Measurements from ENCODE around the gene CPT1C. TPM values are rescaled to one million over a fixed set of nuclear protein-coding genes. Genes with fewer than 3 reads are reported as not detected.

The CPT1C gene
- total RNA-seq, 5 donors from 2014 or later (not counting 1 experiment from before 2014, with no cell fraction given): 1.4 to 2.2 (median 1.5) TPM; not detected in 1

- DNase-seq: no peak
- ATAC-seq (replicated peaks in 1 of 4): no peak
- H3K36me3 ChIP-seq (ENCODE audit: control insufficient read depth in 2 of 2, extremely low read depth in 1 of 2, insufficient read depth in 1 of 2, low read length in 1 of 2): no peaks in the 10 kb centered on the region
- Mint-ChIP-seq H3K9me3 (no peaks in the 10 kb centered on the region), H3K4me3 (no peak overlapping the region), H3K27me3 (no peaks in the 10 kb centered on the region), H3K27ac (no peak overlapping the region), H3K36me3 (no peaks in the 10 kb centered on the region), H3K4me1 (peaks cover 4 to 5% (median 5%) of the 10 kb centered on the region in 3 donors)
- ChIA-PET CTCF (no interaction called here), POLR2A (interaction anchor here in 1 of 2 donors (0.7 kb wide), 1 partner anchor 956 kb away, joined by 3 read pairs; no protein-coding TSS in a partner anchor)
- WGBS (ENCODE audit: insufficient coverage): 100% methylated on average over 1 of the region's 4 CpGs
- H3K27ac ChIP-seq (ENCODE audit: low read length): no peak overlapping the region
- H3K4me3 ChIP-seq (ENCODE audit: control insufficient read depth in 1 of 2, extremely low read depth in 1 of 2, low read length in 1 of 2): no peak overlapping the region
- peaks cover 0 to 10% of the 10 kb centered on the region in 2 experiments for H3K4me1 ChIP-seq (ENCODE audit: control insufficient read depth in 1 of 2, extremely low read depth in 1 of 2, insufficient read depth in 2 of 2, low read length in 2 of 2)
- H3K9me3 ChIP-seq: no peaks in the 10 kb centered on the region
- H3K27me3 ChIP-seq (replicated peaks in 1 of 2; ENCODE audit: control insufficient read depth in 2 of 2, extremely low read depth in 1 of 2, insufficient read depth in 2 of 2, low read length in 1 of 2): peaks cover 0 to 10% of the 10 kb centered on the region in 2 experiments
Observed at GRCh38 chr19:49738268-49738667, 47.4 kb downstream of the CPT1C start.

GRCh38 chr19:49739098-49739497 is 48.2 kb downstream of the CPT1C start:
- no CpG with 5 or more reads among the region's 1 CpG for WGBS (ENCODE audit: insufficient coverage)
- Mint-ChIP-seq H3K27me3 (no peaks in the 10 kb centered on the region), H3K9me3 (no peaks in the 10 kb centered on the region), H3K4me1 (peaks cover 4 to 5% (median 5%) of the 10 kb centered on the region in 3 donors), H3K27ac (no peak overlapping the region), H3K4me3 (no peak overlapping the region), H3K36me3 (no peaks in the 10 kb centered on the region)
- POLR2A ChIA-PET: no interaction called here
- H3K4me1 ChIP-seq (ENCODE audit: control insufficient read depth in 1 of 2, extremely low read depth in 1 of 2, insufficient read depth in 2 of 2, low read length in 2 of 2): peaks cover 0 to 10% of the 10 kb centered on the region in 2 experiments
- H3K27ac ChIP-seq (ENCODE audit: low read length): no peak overlapping the region
- no peaks in the 10 kb centered on the region for H3K36me3 ChIP-seq (ENCODE audit: control insufficient read depth in 2 of 2, extremely low read depth in 1 of 2, insufficient read depth in 1 of 2, low read length in 1 of 2)
- no peaks in the 10 kb centered on the region for H3K9me3 ChIP-seq
- H3K27me3 ChIP-seq (replicated peaks in 1 of 2; ENCODE audit: control insufficient read depth in 2 of 2, extremely low read depth in 1 of 2, insufficient read depth in 2 of 2, low read length in 1 of 2): peaks cover 0 to 8% of the 10 kb centered on the region in 2 experiments
- CTCF ChIA-PET: no interaction called here
- H3K4me3 ChIP-seq (ENCODE audit: control insufficient read depth in 1 of 2, extremely low read depth in 1 of 2, low read length in 1 of 2): no peak overlapping the region
- DNase-seq: no peak
- ATAC-seq (replicated peaks in 1 of 4): peak in 1 of 4 experiments; percentile 45

- H3K4me3 Mint-ChIP-seq: no peak overlapping the region
- DNase-seq: no peak
- ChIA-PET CTCF (no interaction called here), POLR2A (no interaction called here)
- Histone ChIP-seq H3K9me3 (no peaks in the 10 kb centered on the region), H3K36me3 (ENCODE audit: control insufficient read depth in 2 of 2, extremely low read depth in 1 of 2, insufficient read depth in 1 of 2, low read length in 1 of 2) (no peaks in the 10 kb centered on the region), H3K4me1 (ENCODE audit: control insufficient read depth in 1 of 2, extremely low read depth in 1 of 2, insufficient read depth in 2 of 2, low read length in 2 of 2) (peaks cover 0 to 10% of the 10 kb centered on the region in 2 experiments), H3K27ac (ENCODE audit: low read length) (no peak overlapping the region), H3K27me3 (replicated peaks in 1 of 2; ENCODE audit: control insufficient read depth in 2 of 2, extremely low read depth in 1 of 2, insufficient read depth in 2 of 2, low read length in 1 of 2) (peaks cover 0 to 6% of the 10 kb centered on the region in 2 experiments), H3K4me3 (ENCODE audit: control insufficient read depth in 1 of 2, extremely low read depth in 1 of 2, low read length in 1 of 2) (no peak overlapping the region)
- H3K9me3 Mint-ChIP-seq: no peaks in the 10 kb centered on the region
- H3K27ac Mint-ChIP-seq: no peak overlapping the region
- H3K27me3 Mint-ChIP-seq: no peaks in the 10 kb centered on the region
- peaks cover 4 to 5% (median 5%) of the 10 kb centered on the region in 3 donors for H3K4me1 Mint-ChIP-seq
- ATAC-seq (replicated peaks in 1 of 4): no peak
- no peaks in the 10 kb centered on the region for H3K36me3 Mint-ChIP-seq
- WGBS (ENCODE audit: insufficient coverage): 92% methylated on average over 6 of the region's 10 CpGs
Observed at GRCh38 chr19:49739933-49740332, 49.0 kb downstream of the CPT1C start.

- peaks cover 0 to 10% of the 10 kb centered on the region in 2 experiments for H3K4me1 ChIP-seq (ENCODE audit: control insufficient read depth in 1 of 2, extremely low read depth in 1 of 2, insufficient read depth in 2 of 2, low read length in 2 of 2)
- H3K9me3 Mint-ChIP-seq: no peaks in the 10 kb centered on the region
- H3K27ac Mint-ChIP-seq: no peak overlapping the region
- H3K4me1 Mint-ChIP-seq: peaks cover 4 to 5% (median 5%) of the 10 kb centered on the region in 3 donors
- CTCF ChIA-PET: interaction anchor here (0.6 to 0.7 kb wide), 2 partner anchors 11 to 254 kb away, joined by 4 to 6 read pairs; partner anchors contain the start of gene RPL13A (in 1 of the 2)
- no peaks in the 10 kb centered on the region for H3K36me3 Mint-ChIP-seq
- no peaks in the 10 kb centered on the region for H3K36me3 ChIP-seq (ENCODE audit: control insufficient read depth in 2 of 2, extremely low read depth in 1 of 2, insufficient read depth in 1 of 2, low read length in 1 of 2)
- no peak overlapping the region for H3K4me3 Mint-ChIP-seq
- no peaks in the 10 kb centered on the region for H3K9me3 ChIP-seq
- peaks cover 0 to 4% of the 10 kb centered on the region in 2 experiments for H3K27me3 ChIP-seq (replicated peaks in 1 of 2; ENCODE audit: control insufficient read depth in 2 of 2, extremely low read depth in 1 of 2, insufficient read depth in 2 of 2, low read length in 1 of 2)
- POLR2A ChIA-PET: no interaction called here
- H3K27ac ChIP-seq (ENCODE audit: low read length): no peak overlapping the region
- H3K4me3 ChIP-seq (ENCODE audit: control insufficient read depth in 1 of 2, extremely low read depth in 1 of 2, low read length in 1 of 2): no peak overlapping the region
- DNase-seq (no peak), ATAC-seq (replicated peaks in 1 of 4) (no peak)
- H3K27me3 Mint-ChIP-seq: no peaks in the 10 kb centered on the region
- WGBS (ENCODE audit: insufficient coverage): 91% methylated on average over 7 of the region's 9 CpGs
Observed at GRCh38 chr19:49741210-49741844, 50.4 kb downstream of the CPT1C start.

GRCh38 chr19:49744946-49745381 is 54.0 kb downstream of the CPT1C start:
- Histone ChIP-seq H3K27me3 (replicated peaks in 1 of 2; ENCODE audit: control insufficient read depth in 2 of 2, extremely low read depth in 1 of 2, insufficient read depth in 2 of 2, low read length in 1 of 2) (peaks cover 0 to 8% of the 10 kb centered on the region in 2 experiments), H3K4me1 (ENCODE audit: control insufficient read depth in 1 of 2, extremely low read depth in 1 of 2, insufficient read depth in 2 of 2, low read length in 2 of 2) (no peaks in the 10 kb centered on the region), H3K4me3 (ENCODE audit: control insufficient read depth in 1 of 2, extremely low read depth in 1 of 2, low read length in 1 of 2) (no peak overlapping the region), H3K27ac (ENCODE audit: low read length) (no peak overlapping the region), H3K36me3 (ENCODE audit: control insufficient read depth in 2 of 2, extremely low read depth in 1 of 2, insufficient read depth in 1 of 2, low read length in 1 of 2) (no peaks in the 10 kb centered on the region), H3K9me3 (no peaks in the 10 kb centered on the region)
- Mint-ChIP-seq H3K36me3 (no peaks in the 10 kb centered on the region), H3K27me3 (no peaks in the 10 kb centered on the region), H3K27ac (no peak overlapping the region), H3K4me3 (no peak overlapping the region), H3K9me3 (no peaks in the 10 kb centered on the region), H3K4me1 (no peaks in the 10 kb centered on the region)
- CTCF ChIA-PET: no interaction called here
- ATAC-seq (replicated peaks in 1 of 4) (no peak), DNase-seq (no peak)
- WGBS (ENCODE audit: insufficient coverage): 94% methylated on average over 12 of the region's 23 CpGs
- POLR2A ChIA-PET: interaction anchor here in 1 of 2 donors (0.6 kb wide), 1 partner anchor 1644 kb away, joined by 5 read pairs; no protein-coding TSS in a partner anchor

- WGBS (ENCODE audit: insufficient coverage): 51% methylated on average over 31 of the region's 52 CpGs
- no peak overlapping the region for H3K27ac Mint-ChIP-seq
- POLR2A ChIA-PET: no interaction called here
- no peaks in the 10 kb centered on the region for H3K36me3 Mint-ChIP-seq
- ATAC-seq (replicated peaks in 1 of 4) (peak in 2 of 4 experiments; percentile 40 to 84), DNase-seq (peak in 32 of 35 experiments; percentile 12 to 71 (median 44))
- Histone ChIP-seq H3K9me3 (no peaks in the 10 kb centered on the region), H3K27me3 (replicated peaks in 1 of 2; ENCODE audit: control insufficient read depth in 2 of 2, extremely low read depth in 1 of 2, insufficient read depth in 2 of 2, low read length in 1 of 2) (peaks cover 0 to 8% of the 10 kb centered on the region in 2 experiments), H3K27ac (ENCODE audit: low read length) (no peak overlapping the region), H3K4me3 (ENCODE audit: control insufficient read depth in 1 of 2, extremely low read depth in 1 of 2, low read length in 1 of 2) (no peak overlapping the region), H3K36me3 (ENCODE audit: control insufficient read depth in 2 of 2, extremely low read depth in 1 of 2, insufficient read depth in 1 of 2, low read length in 1 of 2) (no peaks in the 10 kb centered on the region), H3K4me1 (ENCODE audit: control insufficient read depth in 1 of 2, extremely low read depth in 1 of 2, insufficient read depth in 2 of 2, low read length in 2 of 2) (no peaks in the 10 kb centered on the region)
- H3K4me1 Mint-ChIP-seq: no peaks in the 10 kb centered on the region
- H3K4me3 Mint-ChIP-seq: peak overlapping the region in 1 of 3 donors; percentile 9
- no peaks in the 10 kb centered on the region for H3K27me3 Mint-ChIP-seq
- CTCF ChIA-PET: no interaction called here
- H3K9me3 Mint-ChIP-seq: no peaks in the 10 kb centered on the region
Observed at GRCh38 chr19:49746206-49746958, 55.5 kb downstream of the CPT1C start.

Measured in T-cell (primary cell).